Measurements from ENCODE around the gene WDFY4. TPM values are rescaled to one million over a fixed set of nuclear protein-coding genes. Genes with fewer than 3 reads are reported as not detected.

The WDFY4 gene
- total and polyA plus RNA-seq, 2 of the 4 experiments (the other 2 are of a cell fraction) = not detected

DNA sequence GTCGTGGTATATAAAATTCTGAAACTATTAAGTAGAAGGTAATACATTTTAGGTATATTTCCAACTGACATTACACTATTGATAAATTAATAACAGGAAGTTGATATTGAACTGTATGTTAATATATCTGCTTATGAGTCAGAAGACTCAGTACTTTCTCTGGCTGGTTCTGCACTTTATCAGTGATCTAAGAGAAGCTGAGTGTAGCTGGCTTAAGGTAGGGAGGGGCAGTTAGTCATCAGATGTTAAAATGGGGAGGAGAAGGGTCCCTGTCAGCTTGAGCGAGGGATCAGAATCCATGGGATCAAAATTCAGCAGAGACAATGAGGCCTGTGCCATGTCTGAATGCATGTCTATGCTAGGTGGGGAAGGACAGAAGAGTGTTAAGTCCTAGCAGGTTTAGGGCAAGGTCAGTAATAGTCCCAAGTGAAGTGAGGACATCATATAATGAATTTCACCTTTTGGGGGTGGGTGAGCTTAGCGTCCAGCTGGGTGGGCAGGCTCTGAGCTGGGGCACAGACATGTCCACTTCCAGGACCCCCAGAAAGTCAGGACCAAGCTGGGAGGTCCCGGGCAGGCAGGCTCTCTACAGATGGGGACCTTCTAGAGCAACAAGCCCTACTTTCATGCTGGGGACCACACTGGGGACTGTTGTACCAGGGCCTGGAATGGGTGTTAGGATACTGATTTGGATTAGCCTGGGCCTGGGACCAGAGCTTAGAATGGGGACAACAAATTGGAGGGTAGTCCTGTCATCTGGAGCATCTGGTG is 82.9 kb downstream of the WDFY4 start:
- H3K9me3 ChIP-seq (ENCODE audit: control insufficient read depth, insufficient read depth, low read length) = no peaks in the 10 kb centered on the region
- no peak for ATAC-seq (ENCODE audit: low read depth)
- no peak overlapping the region for H2BK5ac ChIP-seq (ENCODE audit: low read depth, low read length, poor library complexity, severe bottlenecking)
- no peak overlapping the region for H3K23ac ChIP-seq (ENCODE audit: low read depth, low read length)
- H3K56ac ChIP-seq (ENCODE audit: extremely low read depth, insufficient read depth, low read length) = no peak overlapping the region
- H3K4me2 ChIP-seq (ENCODE audit: low read depth, low read length) = no peak overlapping the region
- TF ChIP-seq RAD21 (IDR thresholded peaks at IDR 0.05; ENCODE audit: low read length) (no peak), CTCF (conservative IDR thresholded peaks at IDR 0.05; ENCODE audit: low read depth, low read length) (no peak), CHD1 (IDR thresholded peaks at IDR 0.05; ENCODE audit: low read depth, low read length) (no peak), NFE2L2 (IDR thresholded peaks at IDR 0.05; ENCODE audit: low read depth, low read length) (no peak), CEBPB (IDR thresholded peaks at IDR 0.05; ENCODE audit: low read depth, low read length) (no peak), SMC3 (IDR thresholded peaks at IDR 0.05; ENCODE audit: low read depth, low read length) (no peak), MXI1 (IDR thresholded peaks at IDR 0.05; ENCODE audit: borderline replicate concordance, low read depth, low read length) (no peak)
- POLR2A ChIA-PET (ENCODE audit: unreplicated experiment) = no interaction called here
- intact Hi-C loops (cut with micrococcal nuclease) (no loop called here), dilution Hi-C loops (cut with HindIII; ENCODE audit: low sequenced_read_pairs, unreplicated experiment) (no loop called here), in situ Hi-C loops (cut with MboI; ENCODE audit: low sequenced_read_pairs) (no loop called here)
- no CpG with 5 or more reads among the region's 4 CpGs for WGBS, 2 experiments (ENCODE audit: extremely low coverage in 2 of 2, insufficient read length in 1 of 2)
- no TSS peak for BruUV-seq (replicated peaks)
- no peak overlapping the region for H4K91ac ChIP-seq (ENCODE audit: insufficient read depth, low read depth, low read length)
- no peaks in the 10 kb centered on the region for H4K20me1 ChIP-seq (ENCODE audit: insufficient read depth, low read length)
- CTCF ChIA-PET = no interaction called here
- H3K36me3 ChIP-seq (ENCODE audit: control insufficient read depth, insufficient read depth, low read length) = no peaks in the 10 kb centered on the region
- no peak overlapping the region for H2AK9ac ChIP-seq (replicated peaks; ENCODE audit: low read depth, low read length, poor library complexity)
- no peak overlapping the region for H2AFZ ChIP-seq (replicated peaks; ENCODE audit: low read length, poor library complexity)
- H4K5ac ChIP-seq (ENCODE audit: low read depth, low read length) = no peak overlapping the region
- no peak overlapping the region for H2AK5ac ChIP-seq (ENCODE audit: low read depth, low read length)
- H3K14ac ChIP-seq (replicated peaks; ENCODE audit: low read depth, low read length) = no peak overlapping the region
- H3K9ac ChIP-seq (ENCODE audit: low read depth, low read length) = no peak overlapping the region
- no peak overlapping the region for H2BK15ac ChIP-seq (ENCODE audit: low read depth, low read length)
- no peak overlapping the region for H3K4ac ChIP-seq (ENCODE audit: low read depth, low read length)
- H3K27me3 ChIP-seq (ENCODE audit: control insufficient read depth, insufficient read depth, low read length) = peaks cover 4% of the 10 kb centered on the region
- no peak for DNase-seq
- no peak overlapping the region for H3K27ac ChIP-seq (ENCODE audit: insufficient read depth, low read length)
- H3K9me1 ChIP-seq (ENCODE audit: insufficient read depth, low read length) = no peaks in the 10 kb centered on the region
- H4K8ac ChIP-seq (ENCODE audit: low read depth in 2 of 2, low read length in 2 of 2) = no peak overlapping the region
- no peaks in the 10 kb centered on the region for H3K4me1 ChIP-seq (ENCODE audit: control insufficient read depth, insufficient read depth, low read length)
- H3K18ac ChIP-seq (ENCODE audit: low read depth, low read length) = no peak overlapping the region
- H3K4me3 ChIP-seq (ENCODE audit: insufficient read depth, low read depth, low read length) = no peak overlapping the region
- H2BK20ac ChIP-seq (ENCODE audit: low read depth, low read length) = no peak overlapping the region
- H2BK120ac ChIP-seq (ENCODE audit: low read depth, low read length) = no peak overlapping the region
- no peaks in the 10 kb centered on the region for H3K79me1 ChIP-seq (ENCODE audit: low read depth in 1 of 2, low read length in 2 of 2)

Data from IMR-90 (cell line).